HepG2 (cell line): Measurements from ENCODE around the gene ZBTB47. TPM values are rescaled to one million over a fixed set of nuclear protein-coding genes. Genes with fewer than 3 reads are reported as not detected.

Experiments
- BORCS8-MEF2B ChIP-seq: sonication (generic); formaldehyde crosslinking; IDR thresholded peaks from 2 replicates; pipeline ENCODE4 v1.8.0; 2022; ENCODE audit warnings: mild to moderate bottlenecking, missing genetic modification reagents
- GATAD1 ChIP-seq: IDR thresholded peaks from 2 replicates; pipeline ENCODE4 v1.6.1; 2016; ENCODE audit warnings: missing genetic modification reagents, missing compliant biosample characterization
- HNRNPK ChIP-seq: fragments of 200-400 bp; formaldehyde crosslinking; IDR thresholded peaks from 2 replicates; pipeline ENCODE4 v1.6.1; 2018; ENCODE audit warnings: low read length, low read depth, moderate library complexity, mild to moderate bottlenecking; ENCODE audit not compliant: poor library complexity, severe bottlenecking
- JUN ChIP-seq: sonication (generic); formaldehyde crosslinking; IDR thresholded peaks from 2 replicates; pipeline ENCODE4 v1.4.0; 2020; ENCODE audit warnings: mild to moderate bottlenecking, missing genetic modification reagents
- MEF2D ChIP-seq: sonication (generic); formaldehyde crosslinking; IDR thresholded peaks from 2 replicates; pipeline ENCODE4 v1.5.1; 2020; ENCODE audit warnings: mild to moderate bottlenecking, missing genetic modification reagents
- MLLT10 ChIP-seq: sonication (generic); formaldehyde crosslinking; IDR thresholded peaks from 2 replicates; pipeline ENCODE4 v1.4.0; 2020; ENCODE audit warnings: missing genetic modification reagents
- PAF1 ChIP-seq: IDR thresholded peaks from 2 replicates; pipeline ENCODE4 v1.6.1; 2016; ENCODE audit warnings: missing genetic modification reagents, missing compliant biosample characterization
- RFX1 ChIP-seq: fragments of 450-650 bp; IDR thresholded peaks from 2 replicates; pipeline ENCODE4 v1.6.1; 2017
- TEAD2 ChIP-seq: sonication (generic); formaldehyde crosslinking; IDR thresholded peaks from 2 replicates; pipeline ENCODE4 v1.9.0; 2021; ENCODE audit warnings: missing genetic modification reagents
- ZFY ChIP-seq: sonication (generic); formaldehyde crosslinking; IDR thresholded peaks from 2 replicates; pipeline ENCODE4 v1.4.0; 2020; ENCODE audit warnings: missing genetic modification reagents
- ZNF274 ChIP-seq: sonication (generic); formaldehyde crosslinking; IDR thresholded peaks from 2 replicates; pipeline ENCODE4 v1.5.1; 2020; ENCODE audit warnings: mild to moderate bottlenecking, missing genetic modification reagents
- ZNF569 ChIP-seq: sonication (generic); formaldehyde crosslinking; IDR thresholded peaks from 2 replicates; pipeline ENCODE4 v1.5.0; 2020; ENCODE audit warnings: mild to moderate bottlenecking, missing genetic modification reagents, moderate library complexity, borderline replicate concordance
- ZNF672 ChIP-seq: sonication (generic); formaldehyde crosslinking; IDR thresholded peaks from 2 replicates; pipeline ENCODE4 v1.8.1; 2022; ENCODE audit warnings: missing genetic modification reagents
- ZNF713 ChIP-seq: sonication (generic); formaldehyde crosslinking; IDR thresholded peaks from 2 replicates; pipeline ENCODE4 v1.4.0; 2020; ENCODE audit warnings: mild to moderate bottlenecking, missing genetic modification reagents
- ZNF777 ChIP-seq: sonication (generic); formaldehyde crosslinking; IDR thresholded peaks from 2 replicates; pipeline ENCODE4 v1.4.0; 2020; ENCODE audit warnings: missing genetic modification reagents
- polyA plus RNA-seq, 8 experiments: library from polyadenylated mRNA; depleted of rRNA in 3 of 8; stranded (reverse) in 7 of 8; unstranded in 1 of 8; fragments of >200 nt; fragmentation: Illumina TruSeq in 4 of 8; extraction: Trizol in 4 of 8; gene quantifications; 2 replicates each; pipeline versions ENCODE4 v1.2.1 to v1.2.3, GENCODE V29; 2011 to 2016; ENCODE audit warnings: low read depth in 4 of 8, missing spikeins in 1 of 8, mixed read lengths in 1 of 8; ENCODE audit not compliant: insufficient read depth in 1 of 8
- total RNA-seq, 5 experiments: library from RNA; depleted of rRNA; stranded (reverse); fragments of >200 nt; fragmentation: Illumina TruSeq; extraction: Trizol; gene quantifications; 2 replicates each; pipeline ENCODE4 v1.2.3, GENCODE V29; 2016; ENCODE audit warnings: low read depth in 1 of 5
- TF ChIP-seq, protein P1 (sequence below): sonication (generic); formaldehyde crosslinking; IDR thresholded peaks from 2 replicates; pipeline ENCODE4 v1.5.1; 2020; ENCODE audit warnings: missing genetic modification reagents, mild to moderate bottlenecking, borderline replicate concordance
- TF ChIP-seq, protein P2 (sequence below): sonication (generic); formaldehyde crosslinking; IDR thresholded peaks from 2 replicates; pipeline ENCODE4 v1.4.0; 2020; ENCODE audit warnings: missing genetic modification reagents, borderline replicate concordance
- TF ChIP-seq, protein P3 (sequence below): sonication (generic); formaldehyde crosslinking; IDR thresholded peaks from 2 replicates; pipeline ENCODE4 v1.5.0; 2020; ENCODE audit warnings: missing genetic modification reagents
- TF ChIP-seq, protein P4 (sequence below): sonication (generic); formaldehyde crosslinking; IDR thresholded peaks from 2 replicates; pipeline ENCODE4 v1.9.0; 2021; ENCODE audit warnings: missing genetic modification reagents, mild to moderate bottlenecking, borderline replicate concordance
- TF ChIP-seq, protein P5 (sequence below): IDR thresholded peaks from 2 replicates; pipeline ENCODE4 v1.6.1; 2016; ENCODE audit warnings: low read depth, control low read depth

ZBTB47 gene
- total and polyA plus RNA-seq, 2 of the 13 experiments (the other 11 are each of a cell fraction or from before 2014, with no cell fraction given) = 1.5 to 3.1 TPM

DNA sequence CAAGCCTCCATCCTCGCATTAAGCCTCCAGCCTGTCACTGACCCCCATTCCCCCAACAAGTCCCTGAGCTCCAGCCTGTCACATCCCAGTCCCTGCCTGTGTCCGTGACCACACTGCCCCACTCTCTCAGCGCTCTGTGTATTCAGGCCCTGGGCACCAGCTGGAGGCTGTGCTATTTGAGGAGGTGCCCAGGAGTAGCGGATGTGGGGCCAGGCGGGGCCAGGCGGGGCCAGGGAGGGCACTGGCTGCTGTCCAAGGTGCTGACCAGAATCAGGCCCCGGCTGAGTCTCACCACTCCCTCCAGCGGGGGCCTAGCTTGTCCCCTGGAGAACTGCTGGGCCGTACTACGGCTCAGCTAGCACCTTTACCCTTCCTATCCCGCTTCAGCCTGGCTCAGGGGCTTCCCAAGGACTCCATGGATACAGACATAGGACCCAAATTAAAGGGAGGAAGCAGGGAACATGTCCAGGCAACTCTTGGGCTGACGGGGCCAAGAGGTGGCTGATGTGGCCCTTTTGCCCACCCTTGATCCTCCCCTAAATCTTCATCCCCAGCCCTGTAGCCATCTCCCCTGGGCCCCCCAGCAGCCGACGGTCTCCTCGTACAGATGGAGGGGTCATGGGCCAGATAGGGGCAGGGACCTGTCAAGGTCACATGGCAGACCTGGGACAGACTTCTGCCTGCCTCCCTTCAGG is 48.0 kb downstream of the ZBTB47 start (continued):
- TF ChIP-seq, protein P1, sequence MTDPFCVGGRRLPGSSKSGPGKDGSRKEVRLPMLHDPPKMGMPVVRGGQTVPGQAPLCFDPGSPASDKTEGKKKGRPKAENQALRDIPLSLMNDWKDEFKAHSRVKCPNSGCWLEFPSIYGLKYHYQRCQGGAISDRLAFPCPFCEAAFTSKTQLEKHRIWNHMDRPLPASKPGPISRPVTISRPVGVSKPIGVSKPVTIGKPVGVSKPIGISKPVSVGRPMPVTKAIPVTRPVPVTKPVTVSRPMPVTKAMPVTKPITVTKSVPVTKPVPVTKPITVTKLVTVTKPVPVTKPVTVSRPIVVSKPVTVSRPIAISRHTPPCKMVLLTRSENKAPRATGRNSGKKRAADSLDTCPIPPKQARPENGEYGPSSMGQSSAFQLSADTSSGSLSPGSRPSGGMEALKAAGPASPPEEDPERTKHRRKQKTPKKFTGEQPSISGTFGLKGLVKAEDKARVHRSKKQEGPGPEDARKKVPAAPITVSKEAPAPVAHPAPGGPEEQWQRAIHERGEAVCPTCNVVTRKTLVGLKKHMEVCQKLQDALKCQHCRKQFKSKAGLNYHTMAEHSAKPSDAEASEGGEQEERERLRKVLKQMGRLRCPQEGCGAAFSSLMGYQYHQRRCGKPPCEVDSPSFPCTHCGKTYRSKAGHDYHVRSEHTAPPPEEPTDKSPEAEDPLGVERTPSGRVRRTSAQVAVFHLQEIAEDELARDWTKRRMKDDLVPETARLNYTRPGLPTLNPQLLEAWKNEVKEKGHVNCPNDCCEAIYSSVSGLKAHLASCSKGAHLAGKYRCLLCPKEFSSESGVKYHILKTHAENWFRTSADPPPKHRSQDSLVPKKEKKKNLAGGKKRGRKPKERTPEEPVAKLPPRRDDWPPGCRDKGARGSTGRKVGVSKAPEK (CRISPR knock-in tag) = no peak
- no peak for TF ChIP-seq HNRNPK
- TF ChIP-seq ZFY (CRISPR knock-in tag) = peak; percentile 60
- peak; percentile 95 for TF ChIP-seq BORCS8-MEF2B (CRISPR knock-in tag)
- TF ChIP-seq TEAD2 (CRISPR knock-in tag) = no peak
- TF ChIP-seq JUN (CRISPR knock-in tag) = 0 out of 2 replicates have a peak, but pooled peaks have one; percentile 28
- TF ChIP-seq ZNF713 (CRISPR knock-in tag) = no peak
- TF ChIP-seq ZNF274 (CRISPR knock-in tag) = peak; percentile 80
- TF ChIP-seq, protein P2, sequence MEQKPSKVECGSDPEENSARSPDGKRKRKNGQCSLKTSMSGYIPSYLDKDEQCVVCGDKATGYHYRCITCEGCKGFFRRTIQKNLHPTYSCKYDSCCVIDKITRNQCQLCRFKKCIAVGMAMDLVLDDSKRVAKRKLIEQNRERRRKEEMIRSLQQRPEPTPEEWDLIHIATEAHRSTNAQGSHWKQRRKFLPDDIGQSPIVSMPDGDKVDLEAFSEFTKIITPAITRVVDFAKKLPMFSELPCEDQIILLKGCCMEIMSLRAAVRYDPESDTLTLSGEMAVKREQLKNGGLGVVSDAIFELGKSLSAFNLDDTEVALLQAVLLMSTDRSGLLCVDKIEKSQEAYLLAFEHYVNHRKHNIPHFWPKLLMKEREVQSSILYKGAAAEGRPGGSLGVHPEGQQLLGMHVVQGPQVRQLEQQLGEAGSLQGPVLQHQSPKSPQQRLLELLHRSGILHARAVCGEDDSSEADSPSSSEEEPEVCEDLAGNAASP (CRISPR knock-in tag) = peak; percentile 89
- TF ChIP-seq MEF2D (CRISPR knock-in tag) = peak; percentile 85
- peak; percentile 56; the same call in 1 of the 2 replicates for TF ChIP-seq ZNF777
- TF ChIP-seq MLLT10 = no peak
- TF ChIP-seq RFX1 = no peak
- no peak for TF ChIP-seq ZNF672 (CRISPR knock-in tag)
- TF ChIP-seq, protein P3, sequence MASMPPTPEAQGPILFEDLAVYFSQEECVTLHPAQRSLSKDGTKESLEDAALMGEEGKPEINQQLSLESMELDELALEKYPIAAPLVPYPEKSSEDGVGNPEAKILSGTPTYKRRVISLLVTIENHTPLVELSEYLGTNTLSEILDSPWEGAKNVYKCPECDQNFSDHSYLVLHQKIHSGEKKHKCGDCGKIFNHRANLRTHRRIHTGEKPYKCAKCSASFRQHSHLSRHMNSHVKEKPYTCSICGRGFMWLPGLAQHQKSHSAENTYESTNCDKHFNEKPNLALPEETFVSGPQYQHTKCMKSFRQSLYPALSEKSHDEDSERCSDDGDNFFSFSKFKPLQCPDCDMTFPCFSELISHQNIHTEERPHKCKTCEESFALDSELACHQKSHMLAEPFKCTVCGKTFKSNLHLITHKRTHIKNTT (CRISPR knock-in tag) = no peak
- no peak for TF ChIP-seq ZNF569 (CRISPR knock-in tag)
- TF ChIP-seq, protein P4, sequence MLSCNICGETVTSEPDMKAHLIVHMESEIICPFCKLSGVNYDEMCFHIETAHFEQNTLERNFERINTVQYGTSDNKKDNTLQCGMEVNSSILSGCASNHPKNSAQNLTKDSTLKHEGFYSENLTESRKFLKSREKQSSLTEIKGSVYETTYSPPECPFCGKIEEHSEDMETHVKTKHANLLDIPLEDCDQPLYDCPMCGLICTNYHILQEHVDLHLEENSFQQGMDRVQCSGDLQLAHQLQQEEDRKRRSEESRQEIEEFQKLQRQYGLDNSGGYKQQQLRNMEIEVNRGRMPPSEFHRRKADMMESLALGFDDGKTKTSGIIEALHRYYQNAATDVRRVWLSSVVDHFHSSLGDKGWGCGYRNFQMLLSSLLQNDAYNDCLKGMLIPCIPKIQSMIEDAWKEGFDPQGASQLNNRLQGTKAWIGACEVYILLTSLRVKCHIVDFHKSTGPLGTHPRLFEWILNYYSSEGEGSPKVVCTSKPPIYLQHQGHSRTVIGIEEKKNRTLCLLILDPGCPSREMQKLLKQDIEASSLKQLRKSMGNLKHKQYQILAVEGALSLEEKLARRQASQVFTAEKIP = no peak
- TF ChIP-seq GATAD1 (CRISPR knock-in tag) = peak; percentile 61
- TF ChIP-seq, protein P5, sequence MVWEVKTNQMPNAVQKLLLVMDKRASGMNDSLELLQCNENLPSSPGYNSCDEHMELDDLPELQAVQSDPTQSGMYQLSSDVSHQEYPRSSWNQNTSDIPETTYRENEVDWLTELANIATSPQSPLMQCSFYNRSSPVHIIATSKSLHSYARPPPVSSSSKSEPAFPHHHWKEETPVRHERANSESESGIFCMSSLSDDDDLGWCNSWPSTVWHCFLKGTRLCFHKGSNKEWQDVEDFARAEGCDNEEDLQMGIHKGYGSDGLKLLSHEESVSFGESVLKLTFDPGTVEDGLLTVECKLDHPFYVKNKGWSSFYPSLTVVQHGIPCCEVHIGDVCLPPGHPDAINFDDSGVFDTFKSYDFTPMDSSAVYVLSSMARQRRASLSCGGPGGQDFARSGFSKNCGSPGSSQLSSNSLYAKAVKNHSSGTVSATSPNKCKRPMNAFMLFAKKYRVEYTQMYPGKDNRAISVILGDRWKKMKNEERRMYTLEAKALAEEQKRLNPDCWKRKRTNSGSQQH = peak; percentile 83; the same call in 1 of the 2 replicates
- no peak for TF ChIP-seq PAF1
